Jurkat, Clone E6-1 (cell line): Measurements from ENCODE around the gene CHST12.
"Not testable (repeated sequence)": the region's sequence is repeated elsewhere in the genome, so short reads cannot be mapped to it uniquely, and the experiment has no call there.

Experiments
- DNase-seq: peaks from one replicate; pipeline ENCODE4 v3.0.0-alpha.2; 2011; ENCODE audit warnings: low read depth, low spot score
- H3K4me3 ChIP-seq: 2 replicates; pipeline ENCODE4 v1.5.1; 2011; ENCODE audit warnings: mild to moderate bottlenecking, low read length, control low read depth, moderate library complexity

The CHST12 gene

GRCh38 chr7:2450198-2451107, 47.0 kb downstream of the CHST12 start:
- DNase-seq, result no peak
- H3K4me3 ChIP-seq, result no peak overlapping the region

DNA sequence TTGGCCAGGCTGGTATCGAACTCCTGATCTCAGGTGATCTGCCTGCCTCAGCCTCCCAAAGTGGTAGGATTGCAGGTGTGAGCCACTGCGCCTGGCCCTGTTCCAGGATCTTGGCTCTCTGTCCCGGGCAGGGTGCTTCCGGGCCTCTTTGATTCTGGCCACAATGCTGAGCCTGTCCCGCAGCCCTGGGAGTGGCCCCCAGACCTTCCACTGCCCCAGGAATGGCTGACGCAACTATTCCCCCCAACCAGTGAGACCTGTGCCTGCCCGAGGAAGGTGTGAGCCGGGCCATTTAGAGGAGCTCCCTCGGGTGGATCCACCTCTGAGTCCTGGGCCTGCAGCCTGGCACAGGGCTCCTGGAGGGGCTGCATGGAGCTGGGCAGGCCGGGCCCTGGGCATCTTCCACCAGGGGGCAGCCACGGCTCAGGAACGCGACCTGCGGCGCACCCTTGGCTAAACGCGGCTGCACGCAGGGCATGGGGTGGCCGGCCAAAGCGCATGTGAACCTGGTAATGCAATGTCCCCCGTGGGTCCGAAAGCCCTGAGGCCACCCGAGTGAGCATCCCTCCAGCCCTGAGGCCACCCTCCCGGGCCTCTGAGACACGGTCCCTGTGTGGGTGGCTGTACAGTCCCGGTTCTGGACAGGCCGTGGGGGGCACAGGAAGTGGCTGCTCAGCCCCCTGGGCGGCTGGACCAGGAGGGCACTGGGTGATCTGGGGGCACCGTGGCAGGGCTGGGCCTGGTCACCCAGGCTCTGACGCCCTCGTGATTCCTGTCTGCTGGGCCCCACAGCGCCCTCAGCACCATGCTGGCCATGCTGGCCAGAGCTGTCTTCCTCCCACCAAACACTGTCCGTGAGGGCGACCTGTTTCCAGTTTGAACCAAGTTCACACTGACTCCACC, 48.0 kb downstream of the CHST12 start:
- H3K4me3 ChIP-seq, result peak overlapping the region; percentile 7; the same call in 1 of the 2 replicates
- peak; percentile 23 for DNase-seq

- DNase-seq, result no peak
- H3K4me3 ChIP-seq, result no peak overlapping the region
Observed at GRCh38 chr7:2452074-2452507, 48.7 kb downstream of the CHST12 start.

- no peak for DNase-seq
- no peak overlapping the region for H3K4me3 ChIP-seq
Observed at GRCh38 chr7:2452643-2453270, 49.3 kb downstream of the CHST12 start.

DNA sequence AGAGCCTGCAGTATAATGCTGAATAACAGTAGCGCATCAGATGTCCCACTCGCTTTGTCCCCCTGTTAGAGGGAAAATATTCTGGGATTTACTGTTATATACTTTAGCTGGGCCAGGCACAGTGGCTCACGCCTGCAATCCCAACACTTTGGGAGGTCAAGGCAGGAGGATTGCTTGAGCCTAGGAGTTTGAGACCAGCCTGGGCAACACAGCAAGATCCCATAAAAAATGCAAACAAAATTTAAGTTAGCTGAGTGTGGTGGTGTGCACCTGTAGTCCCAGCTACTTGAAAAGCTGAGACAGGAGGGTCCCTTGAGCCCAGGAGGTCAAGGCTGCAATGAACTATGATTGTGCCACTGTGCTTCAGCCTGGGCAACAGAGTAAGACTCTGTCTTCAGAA, 50.4 kb downstream of the CHST12 start:
- DNase-seq, H3K4me3 ChIP-seq: not testable (repeated sequence)

DNA sequence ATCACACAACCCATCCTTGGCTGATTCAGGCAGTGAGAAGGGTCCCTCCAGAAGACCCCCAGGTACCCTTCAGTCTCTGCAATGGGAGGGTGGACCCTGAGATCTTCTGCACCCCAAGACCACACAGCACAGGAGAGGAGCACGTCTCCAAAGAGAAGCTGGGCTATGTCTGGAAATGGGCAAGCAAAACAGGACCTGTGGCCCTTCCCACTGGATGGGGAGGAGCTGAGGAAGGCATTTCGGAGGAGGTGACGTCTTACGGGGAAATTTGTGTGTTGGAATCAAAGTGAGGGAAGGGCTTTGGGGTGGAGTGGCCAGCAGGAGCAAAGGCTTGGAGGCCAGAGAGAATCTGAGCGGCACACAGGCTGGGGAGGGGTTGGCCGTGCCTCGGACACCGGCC, 56.3 kb downstream of the CHST12 start:
- no peak for DNase-seq
- H3K4me3 ChIP-seq, result no peak overlapping the region

DNA sequence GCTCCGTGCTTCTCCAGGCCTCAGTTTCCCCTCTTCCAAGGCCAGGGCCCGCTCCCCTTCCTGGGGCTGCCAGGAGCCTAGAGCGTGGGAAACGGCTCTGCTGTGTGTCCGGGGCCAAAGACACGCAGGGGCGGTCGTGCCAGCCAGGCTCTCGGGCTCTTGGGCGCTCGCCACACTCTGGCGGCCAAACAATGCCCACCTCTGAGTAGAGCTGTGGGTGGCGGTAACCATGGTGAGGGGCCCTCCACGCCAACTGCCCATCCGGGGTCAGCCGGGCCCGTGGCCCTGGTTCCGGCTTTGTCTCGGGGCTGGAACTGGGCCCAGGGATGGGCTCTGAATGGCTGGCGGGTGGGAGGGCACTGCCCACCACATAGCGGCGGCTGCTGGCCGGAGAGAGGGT, 56.8 kb downstream of the CHST12 start:
- H3K4me3 ChIP-seq, result no peak overlapping the region
- no peak for DNase-seq

- no peak for DNase-seq
Observed at GRCh38 chr7:2460641-2461040, 57.2 kb downstream of the CHST12 start.

GRCh38 chr7:2461268-2462026, 58.0 kb downstream of the CHST12 start:
- no peak for DNase-seq

More at GRCh38 chr7:2460641-2461040, 57.2 kb downstream of the CHST12 start:
- H3K4me3 ChIP-seq, result no peak overlapping the region

DNA sequence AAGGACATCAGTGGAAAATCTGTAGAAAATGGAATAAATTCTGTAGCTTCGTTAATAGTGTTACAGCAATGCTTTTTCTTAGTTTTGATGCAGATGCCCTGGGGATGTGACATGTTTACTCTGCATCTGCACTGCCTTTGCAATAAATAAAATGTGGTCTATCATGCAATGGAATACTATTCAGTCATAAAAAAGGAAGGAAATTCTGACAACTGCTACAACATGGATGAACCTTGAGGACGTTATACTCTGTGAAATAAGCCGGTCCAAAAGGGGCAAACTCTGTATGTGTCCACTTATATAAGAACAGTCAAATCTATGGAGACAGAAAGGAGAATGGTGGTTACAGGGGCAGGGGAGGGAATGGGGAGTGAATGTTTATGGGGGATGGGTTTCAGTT, 59.3 kb downstream of the CHST12 start:
- DNase-seq, result no peak
- H3K4me3 ChIP-seq, result no peak overlapping the region

More at GRCh38 chr7:2461268-2462026, 58.0 kb downstream of the CHST12 start:
- H3K4me3 ChIP-seq, result no peak overlapping the region

GRCh38 chr7:2465928-2466327, 62.5 kb downstream of the CHST12 start:
- no peak overlapping the region for H3K4me3 ChIP-seq
- no peak for DNase-seq

GRCh38 chr7:2466675-2467074, 63.3 kb downstream of the CHST12 start:
- no peak overlapping the region for H3K4me3 ChIP-seq
- no peak for DNase-seq

- DNase-seq, result no peak
- no peak overlapping the region for H3K4me3 ChIP-seq
Observed at GRCh38 chr7:2468227-2468626, 64.8 kb downstream of the CHST12 start.

DNA sequence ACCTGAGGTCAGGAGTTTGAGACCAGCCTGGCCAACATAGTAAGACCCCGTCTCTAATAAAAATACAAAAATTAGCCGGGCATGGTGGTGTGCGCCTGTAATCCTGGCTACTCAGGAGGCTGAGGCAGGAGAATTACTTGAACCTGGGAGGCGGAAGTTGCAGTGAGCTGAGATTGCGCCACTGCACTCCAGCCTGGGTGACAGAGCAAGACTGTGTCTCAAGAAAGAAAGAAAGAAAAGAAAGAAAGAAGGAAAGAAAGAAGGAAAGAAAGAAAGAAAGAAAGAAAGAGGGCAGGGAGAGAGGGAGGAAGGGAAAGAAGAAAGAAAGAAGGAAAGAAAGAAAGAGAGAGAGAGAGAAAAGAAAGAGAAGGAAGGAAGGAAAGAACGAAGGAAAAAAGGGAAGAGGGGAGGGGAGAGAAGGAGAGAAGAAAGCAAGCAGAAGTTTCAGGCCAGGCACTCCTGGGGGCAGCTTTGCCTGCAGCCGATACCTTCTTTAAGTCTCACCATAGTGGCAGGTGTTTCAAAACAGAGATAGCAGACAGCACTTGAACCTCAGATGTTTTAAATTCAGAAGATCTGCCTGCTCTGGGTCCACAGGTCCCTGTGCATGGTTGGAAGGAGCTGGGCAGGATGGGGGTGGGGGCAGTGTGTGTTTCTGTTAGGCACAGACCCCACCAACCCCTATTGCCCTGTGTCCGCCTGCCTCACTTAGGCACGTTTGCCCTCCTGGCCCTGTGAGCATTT, 66.2 kb downstream of the CHST12 start:
- not testable (repeated sequence) for DNase-seq, H3K4me3 ChIP-seq

DNA sequence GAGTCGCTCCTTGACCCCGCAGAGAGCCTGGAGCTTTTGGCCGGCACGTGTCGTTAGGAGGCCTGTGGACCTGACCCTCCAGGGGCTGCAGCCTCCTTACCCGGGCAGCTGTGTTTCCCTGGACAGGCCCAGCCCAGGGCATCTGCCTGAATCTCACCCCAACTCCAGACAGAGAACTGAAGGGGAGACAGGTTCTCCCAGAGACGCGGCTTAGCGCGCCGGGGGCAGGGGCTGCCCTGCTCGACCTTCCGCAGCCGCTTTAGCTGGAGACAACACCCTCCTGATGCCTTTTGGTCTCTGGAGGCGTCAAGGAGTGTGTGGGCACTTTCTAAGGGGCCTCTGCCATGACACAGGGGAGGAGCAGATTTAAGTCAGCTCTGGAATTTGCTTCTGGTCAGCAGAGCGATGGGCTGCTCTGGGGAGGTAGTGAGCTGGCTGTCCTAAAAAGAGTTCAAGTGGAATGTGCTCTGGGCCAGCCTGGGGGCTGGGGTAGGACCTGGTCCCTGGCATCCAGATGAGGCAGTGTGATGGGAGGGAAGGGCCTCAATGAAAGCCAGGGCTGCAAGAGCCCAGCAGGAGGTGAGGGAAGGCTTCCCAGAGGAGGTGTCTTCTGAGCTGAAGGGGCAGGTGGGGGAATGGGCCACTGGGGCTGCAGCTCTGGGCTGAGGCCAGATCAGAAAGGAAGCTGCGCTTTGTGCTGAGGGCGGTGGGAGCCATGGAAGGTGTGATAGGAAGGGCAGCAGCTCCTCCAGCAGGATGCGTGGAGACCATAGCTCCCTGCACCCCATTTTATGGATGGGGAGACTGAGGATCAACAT, 67.0 kb downstream of the CHST12 start:
- no peak overlapping the region for H3K4me3 ChIP-seq
- no peak for DNase-seq

DNA sequence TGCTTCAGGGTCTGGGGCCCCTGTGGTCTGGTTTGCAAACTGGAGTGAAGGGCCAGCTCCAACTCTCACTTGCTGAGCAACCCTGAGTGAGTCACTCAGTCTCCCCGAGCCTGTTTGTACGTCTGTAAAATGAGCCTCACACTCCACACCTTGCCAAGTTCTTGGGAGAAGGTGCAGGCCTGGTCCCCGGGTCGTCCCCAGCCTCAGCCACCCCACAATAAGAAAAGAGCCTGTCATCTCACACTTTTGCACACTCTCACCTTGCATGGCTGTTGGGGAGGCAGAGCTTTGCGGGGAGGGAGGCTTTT, 67.6 kb downstream of the CHST12 start:
- no peak for DNase-seq
- H3K4me3 ChIP-seq, result no peak overlapping the region

GRCh38 chr7:2471396-2471795, 68.0 kb downstream of the CHST12 start:
- no peak overlapping the region for H3K4me3 ChIP-seq

More at GRCh38 chr7:2471396-2471795, 68.0 kb downstream of the CHST12 start:
- DNase-seq, result peak; percentile 11
